Endothelial cell of umbilical vein (primary cell): ENCODE measurements around the gene SPDYC. TPM values are rescaled to one million over a fixed set of nuclear protein-coding genes. Genes with fewer than 3 reads are reported as not detected.

ENCODE experiments used
- BruUV-seq: library from RNA; stranded (reverse); fragments of 400-500 nt; replicated peaks from 2 replicates; lab custom pipeline; 2021; lab: Mats Ljungman, UMichigan
- CTCF ChIA-PET: fragments of 300-600, 350-600 bp; sonication (Branson Sonifier 250); formaldehyde crosslinking; loops from one replicate; lab custom pipeline; 2021; ENCODE audit warnings: antibody characterized with exemption, inconsistent platforms; lab: Charles Lee
- POLR2A ChIA-PET: fragments of 300-600, 350-600 bp; sonication (Branson Sonifier 250); formaldehyde crosslinking; loops from one replicate; lab custom pipeline; 2021; ENCODE audit warnings: antibody characterized with exemption, inconsistent platforms; lab: Charles Lee
- DNase-seq: peaks from one replicate; pipeline ENCODE4 v3.0.0-alpha.2; 2011; ENCODE audit warnings: low read depth, low spot score
- FAIRE-seq: peaks from 2 replicates; lab custom pipeline; 2011; peaks lifted over from hg19 to GRCh38; lab: Jason Lieb, UNC
- H2AFZ ChIP-seq: 2 replicates; pipeline ENCODE4 v1.6.0; 2012; ENCODE audit warnings: low read depth, low read length, control low read depth, inconsistent platforms
- H3K27ac ChIP-seq: 2 replicates; pipeline ENCODE4 v1.5.1; 2011; ENCODE audit warnings: low read depth, mild to moderate bottlenecking, control low read depth, low read length, moderate library complexity; ENCODE audit not compliant: insufficient read depth
- H3K27me3 ChIP-seq, 2 experiments: 2 replicates each; pipeline versions ENCODE4 v1.6.0 to v1.6.1; 2011; ENCODE audit warnings: low read length in 2 of 2, mixed read lengths in 1 of 2; ENCODE audit not compliant: control insufficient read depth in 2 of 2, insufficient read depth in 2 of 2
- H3K36me3 ChIP-seq, 2 experiments: 2 replicates in 1 of 2; 3 replicates in 1 of 2; pipeline ENCODE4 v1.5.1; 2011; ENCODE audit warnings: low read length in 2 of 2, mild to moderate bottlenecking in 1 of 2, moderate library complexity in 1 of 2; ENCODE audit not compliant: control insufficient read depth in 2 of 2, insufficient read depth in 2 of 2; ENCODE audit errors: extremely low read depth in 1 of 2
- H3K4me1 ChIP-seq: 3 replicates; pipeline ENCODE4 v1.5.1; 2011; ENCODE audit warnings: mild to moderate bottlenecking, low read length; ENCODE audit not compliant: control insufficient read depth, insufficient read depth; ENCODE audit errors: extremely low read depth
- H3K4me2 ChIP-seq: 2 replicates; pipeline ENCODE4 v1.6.1; 2011; ENCODE audit warnings: low read length, control low read depth, mixed read lengths; ENCODE audit not compliant: insufficient read depth
- H3K4me3 ChIP-seq, 3 experiments: fragments of 200-600 bp in 1 of 3; sonication (generic), shearing (Covaris generic) in 1 of 3; replicated peaks in 1 of 3; 2 replicates each; pipeline ENCODE4 v1.5.1; 2011 to 2016; ENCODE audit warnings: control low read depth in 3 of 3, low read length in 3 of 3, mild to moderate bottlenecking in 2 of 3, inconsistent platforms in 1 of 3, low read depth in 1 of 3, moderate library complexity in 1 of 3; ENCODE audit not compliant: insufficient read depth in 1 of 3
- H3K79me2 ChIP-seq: 2 replicates; pipeline ENCODE4 v1.6.0; 2012; ENCODE audit warnings: low read length, inconsistent platforms; ENCODE audit not compliant: control insufficient read depth, insufficient read depth
- H3K9ac ChIP-seq: replicated peaks from 2 replicates; pipeline ENCODE3; 2011; ENCODE audit warnings: low read length, control low read depth; ENCODE audit not compliant: insufficient read depth; ENCODE audit errors: extremely low read depth
- H3K9me1 ChIP-seq: replicated peaks from 3 replicates; pipeline ENCODE4 v1.6.0; 2011; ENCODE audit warnings: mild to moderate bottlenecking, low read length; ENCODE audit not compliant: control insufficient read depth, insufficient read depth; ENCODE audit errors: extremely low read depth
- H3K9me3 ChIP-seq: replicated peaks from 2 replicates; pipeline ENCODE4 v1.5.1; 2012; ENCODE audit warnings: low read length, inconsistent platforms; ENCODE audit not compliant: control insufficient read depth, insufficient read depth
- H4K20me1 ChIP-seq: replicated peaks from 2 replicates; pipeline ENCODE3; 2011; ENCODE audit warnings: mild to moderate bottlenecking, low read length; ENCODE audit not compliant: control insufficient read depth, insufficient read depth; ENCODE audit errors: extremely low read depth
- EZH2 ChIP-seq: IDR thresholded peaks from 2 replicates; pipeline ENCODE4 v1.6.1; 2012; ENCODE audit warnings: borderline replicate concordance, low read depth, mild to moderate bottlenecking, moderate library complexity, low read length, inconsistent platforms; ENCODE audit not compliant: severe bottlenecking
- GATA2 ChIP-seq: IDR thresholded peaks from 2 replicates; pipeline ENCODE4 v1.7.0; 2011; ENCODE audit warnings: low read depth, mild to moderate bottlenecking, moderate library complexity, mixed read lengths, low read length; ENCODE audit not compliant: insufficient read length, insufficient read depth
- JUN ChIP-seq: IDR thresholded peaks from 2 replicates; pipeline ENCODE4 v1.6.1; 2011; ENCODE audit warnings: borderline replicate concordance, low read depth; ENCODE audit not compliant: insufficient read length, insufficient read depth
- MYC ChIP-seq: IDR thresholded peaks from one replicate; pipeline ENCODE4 v1.6.1; 2011; ENCODE audit warnings: mild to moderate bottlenecking, low read depth, low read length
- POLR2A ChIP-seq: IDR thresholded peaks from 2 replicates; pipeline ENCODE4 v1.6.1; 2012; ENCODE audit warnings: low read depth, mild to moderate bottlenecking, control low read depth, low read length
- POLR2AphosphoS5 ChIP-seq: IDR thresholded peaks from 2 replicates; pipeline ENCODE4 v1.6.1; 2012; ENCODE audit warnings: low read depth, mild to moderate bottlenecking, control low read depth, low read length, moderate library complexity; ENCODE audit not compliant: insufficient read depth
- dilution Hi-C: fragments of 300-500 bp; cut with MboI; formaldehyde crosslinking; loops from one replicate; pipeline ENCODE4 v1.15.0; 2019; ENCODE audit warnings: low sequenced_read_pairs; ENCODE audit not compliant: extremely low pct_ligation_motif_present
- intact Hi-C: fragments of 100-400 bp; cut with micrococcal nuclease; formaldehyde crosslinking; loops from one replicate; pipeline ENCODE4 v1.10.0; 2022
- polyA plus RNA-seq, 4 experiments: library from polyadenylated mRNA; depleted of rRNA in 3 of 4; stranded (reverse) in 3 of 4; unstranded in 1 of 4; fragments of >200 nt; gene quantifications; 2 replicates each; pipeline versions ENCODE4 v1.2.1 to v1.2.3, GENCODE V29; 2011 to 2012; ENCODE audit warnings: missing spikeins in 1 of 4
- total RNA-seq: library from RNA; stranded (reverse); gene quantifications from 2 replicates; pipeline ENCODE4 v1.2.3, GENCODE V29; 2021

The SPDYC gene
- total and polyA plus RNA-seq, 2 donors (not counting 3 experiments of a cell fraction or from before 2014, with no cell fraction given), result not detected

DNA sequence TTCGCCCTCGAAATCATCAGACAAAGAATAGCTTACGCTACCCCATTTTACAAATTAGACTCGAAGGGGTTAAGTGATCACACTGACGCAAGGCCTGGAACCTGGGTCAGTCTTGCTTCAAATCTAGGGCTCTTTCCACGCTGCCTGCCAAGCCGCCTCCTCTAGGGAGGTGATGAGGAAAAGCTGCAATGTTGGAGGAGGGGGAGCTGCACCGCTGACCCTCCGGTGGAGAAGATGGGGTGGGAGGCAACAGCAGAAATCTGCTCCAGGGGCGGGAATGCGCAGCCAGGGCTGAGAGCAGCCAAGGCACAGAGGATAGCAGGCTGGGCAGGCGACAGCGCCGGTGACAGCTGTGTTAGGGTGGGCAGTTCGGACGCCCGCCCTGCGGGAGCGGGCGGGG, 36.3 kb upstream of the SPDYC start:
- Histone ChIP-seq H3K9ac (peak overlapping the region; percentile 92), H3K36me3 (peaks cover under 1 to 30% of the 10 kb centered on the region in 2 experiments), H3K27me3 (no peaks in the 10 kb centered on the region), H3K27ac (peak overlapping the region; percentile 89), H3K4me1 (peaks cover 12% of the 10 kb centered on the region), H3K79me2 (peaks cover 14% of the 10 kb centered on the region), H4K20me1 (no peaks in the 10 kb centered on the region), H3K9me1 (no peaks in the 10 kb centered on the region), H3K9me3 (no peaks in the 10 kb centered on the region), H3K4me3 (peak overlapping the region; percentile 51 to 62 (median 52)), H2AFZ (peak overlapping the region; percentile 80), H3K4me2 (peak overlapping the region; percentile 62)
- POLR2A ChIA-PET, result no interaction called here
- DNase-seq (peak; percentile 40), FAIRE-seq (peak; percentile 15)
- TF ChIP-seq JUN, result no peak
- CTCF ChIA-PET, result interaction anchor here (0.6 to 4.0 kb wide), 4 partner anchors 17 to 1300 kb away, joined by 3 to 27 read pairs (median 6); partner anchors contain the start of genes CAPN1, TM7SF2 and ZNHIT2
- no TSS peak for BruUV-seq
- dilution Hi-C loops, result no loop called here
- intact Hi-C loops, result loop anchor here (1.0 kb wide), 2 partner anchors 36 to 48 kb away; partner anchors contain the start of gene CAPN1

DNA sequence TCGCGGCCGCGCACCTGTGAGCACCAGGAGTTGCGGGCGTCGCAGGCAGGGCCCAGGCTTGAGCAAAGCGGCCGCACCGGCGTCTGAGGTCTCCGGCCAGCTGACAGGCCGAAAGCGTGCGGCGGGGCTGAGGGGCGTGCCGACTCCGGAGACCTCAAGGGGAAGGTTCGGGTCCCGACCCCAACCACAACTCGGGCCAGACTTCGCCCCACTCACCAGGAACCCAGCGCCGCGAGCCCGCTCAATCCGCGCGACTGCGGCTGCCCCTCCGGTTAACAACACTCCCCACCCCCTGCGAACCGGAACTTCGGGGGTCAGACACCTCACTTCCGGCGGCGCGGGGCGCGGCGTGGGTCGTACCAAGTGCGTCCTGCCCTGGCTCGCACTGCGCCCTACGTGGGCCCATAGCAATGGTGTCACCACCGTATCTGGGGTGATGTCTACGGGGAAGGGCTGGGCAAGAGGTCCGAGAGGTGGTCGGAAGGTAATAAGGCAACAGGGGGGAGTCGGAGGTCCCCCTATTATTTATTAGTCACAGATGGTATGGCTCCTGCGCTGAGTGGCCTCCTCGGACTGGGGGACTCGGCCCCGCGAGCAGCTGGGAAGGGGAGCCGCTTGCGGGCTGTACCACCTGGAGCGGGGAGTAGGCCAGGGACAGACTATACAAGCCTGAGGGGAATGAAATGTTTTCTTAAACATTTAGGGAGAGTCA, 35.6 kb upstream of the SPDYC start, which contains the start of gene SYVN1:
Gene SYVN1 (minus strand): TSS at position 280 of the 712 bp plus-strand sequence. CDS start 918 bp downstream, outside the sequence.
- BruUV-seq, result no TSS peak
- peak within 1 kb of the TSS; percentile 51 to 62 (median 52) for H3K4me3 ChIP-seq
- H3K79me2 ChIP-seq, result peaks cover 14% of the 10 kb centered on the region
- peak within 1 kb of the TSS; percentile 62 for H3K4me2 ChIP-seq
- FAIRE-seq (no peak), DNase-seq (peak; percentile 87)
- H3K9me1 ChIP-seq, result no peaks in the 10 kb centered on the region
- H3K9me3 ChIP-seq, result no peaks in the 10 kb centered on the region
- intact Hi-C loops, result loop anchor here (1.0 kb wide), 2 partner anchors 35 to 47 kb away; partner anchors contain the start of gene CAPN1
- H3K27me3 ChIP-seq, result no peaks in the 10 kb centered on the region
- H2AFZ ChIP-seq, result peak within 1 kb of the TSS; percentile 80
- peaks cover 12% of the 10 kb centered on the region for H3K4me1 ChIP-seq
- POLR2A ChIA-PET, result interaction anchor here (0.8 to 1.4 kb wide), 4 partner anchors 8 to 47 kb away, joined by 3 to 7 read pairs (median 4); partner anchors contain the start of genes CAPN1, FAU, MRPL49 and ZNHIT2
- dilution Hi-C loops, result no loop called here
- H3K36me3 ChIP-seq, result peaks cover 0 to 27% of the 10 kb centered on the region in 2 experiments
- peak within 1 kb of the TSS; percentile 89 for H3K27ac ChIP-seq
- CTCF ChIA-PET, result interaction anchor here (0.6 to 4.0 kb wide), 12 partner anchors 11 to 1300 kb away, joined by 3 to 27 read pairs (median 4); partner anchors contain the start of genes CAPN1, FAU, MRPL49 and TM7SF2
- TF ChIP-seq EZH2 (no peak), POLR2AphosphoS5 (peak; percentile 92), MYC (peak; percentile 68), GATA2 (no peak), POLR2A (peak; percentile 87)
- peak within 1 kb of the TSS; percentile 92 for H3K9ac ChIP-seq
- no peaks in the 10 kb centered on the region for H4K20me1 ChIP-seq
